ENCODE data around the gene TRIM28. TPM values are rescaled to one million over a fixed set of nuclear protein-coding genes. Genes with fewer than 3 reads are reported as not detected.
A peak's percentile ranks its signal among the peaks of the same experiment; 100 is the strongest.

Gene TRIM28
- total and polyA plus RNA-seq, 9 of the 15 experiments (the other 6 are each of a cell fraction or from before 2014, with no cell fraction given): 12.1 to 797 (median 490) TPM

- H3K27me3 ChIP-seq (ENCODE audit: control insufficient read depth in 2 of 2, insufficient read depth in 2 of 2, low read length in 2 of 2): no peaks in the 10 kb centered on the region
- no peak overlapping the region for H2AFZ ChIP-seq (ENCODE audit: low read depth, low read length)
- no peak for ATAC-seq
- H3K9ac ChIP-seq (ENCODE audit: insufficient read depth in 1 of 2, low read depth in 2 of 2, low read length in 2 of 2): no peak overlapping the region
- no peak overlapping the region for H3K4me2 ChIP-seq (ENCODE audit: insufficient read depth, low read length)
- no peak overlapping the region for H3K27ac ChIP-seq (ENCODE audit: extremely low read depth, low read depth, low read length)
- H3K9me1 ChIP-seq (ENCODE audit: control insufficient read depth, insufficient read depth, low read length): no peaks in the 10 kb centered on the region
- peaks cover 34% of the 10 kb centered on the region for H3K36me3 ChIP-seq (ENCODE audit: control insufficient read depth, insufficient read depth, low read length)
- H3K9me3 ChIP-seq (replicated peaks; ENCODE audit: control insufficient read depth, insufficient read depth, low read depth, low read length): peaks cover 2% of the 10 kb centered on the region; the same call in 1 of the 2 replicates
- no peak for DNase-seq (ENCODE audit: extremely low read depth in 1 of 4, low spot score in 3 of 4)
- H3K4me3 ChIP-seq: no peak overlapping the region
- POLR2A ChIA-PET: interaction anchor here (0.6 to 0.9 kb wide), 2 partner anchors 25 to 111 kb away, joined by 3 read pairs; partner anchors contain the start of gene CHMP2A
- in situ Hi-C loops (cut with MboI) (no loop called here), intact Hi-C loops (cut with micrococcal nuclease) (no loop called here)
- H3K79me2 ChIP-seq (ENCODE audit: control insufficient read depth, insufficient read depth, low read length): peaks cover 42% of the 10 kb centered on the region
- 90% methylated on average over 7 of the region's 8 CpGs for WGBS (ENCODE audit: insufficient coverage, low coverage, missing lambda C conversion rate)
- H4K20me1 ChIP-seq (replicated peaks; ENCODE audit: control insufficient read depth, insufficient read depth, low read length): no peaks in the 10 kb centered on the region
- H3K4me1 ChIP-seq (replicated peaks in 1 of 2; ENCODE audit: control insufficient read depth in 2 of 2, insufficient read depth in 2 of 2, low read length in 2 of 2): peaks cover 33 to 49% of the 10 kb centered on the region in 2 experiments
- no TSS peak for BruUV-seq (replicated peaks)
- TF ChIP-seq UBTF (IDR thresholded peaks at IDR 0.05; ENCODE audit: borderline replicate concordance in 1 of 2, low read depth in 2 of 2, low read length in 2 of 2) (no peak), ZNF512 (tag; IDR thresholded peaks at IDR 0.05) (0 out of 2 replicates have a peak, but pooled peaks have one; percentile 26), PRDM10 (IDR thresholded peaks at IDR 0.05; ENCODE audit: partially characterized antibody) (peak; percentile 60), NONO (IDR thresholded peaks at IDR 0.05; ENCODE audit: low read depth in 2 of 2, low read length in 1 of 2) (no peak), MAX (CRISPR knock-in tag; IDR thresholded peaks at IDR 0.05) (no peak)
- no peak for FAIRE-seq
- CTCF ChIA-PET (ENCODE audit: low intra/inter-chr PET ratio): interaction anchor here (1.6 to 3.1 kb wide), 2 partner anchors 57 to 60 kb away, joined by 4 to 23 read pairs; partner anchors contain the start of gene ZBTB45
These were observed 35.7 kb downstream of the TRIM28 start for GRCh38 chr19:58579473-58580142.

Data from K562 (cell line).